Activated CD4-positive, alpha-beta T cell treated with anti-CD3 and anti-CD28 coated beads for 36 hours (primary cell): ENCODE data around the gene DGCR6L. TPM values are rescaled to one million over a fixed set of nuclear protein-coding genes. Genes with fewer than 3 reads are reported as not detected.

Source experiments
- total RNA-seq, 2 experiments: library from RNA; stranded (reverse); gene quantifications; one replicate each; pipeline ENCODE4 v1.2.3, GENCODE V29; 2021

The DGCR6L gene
- total RNA-seq, 2 experiments from 2014 or later = 22.4 to 24.8 TPM

Other genes starting within 250 kb of the DGCR6L start
- 10 to 100 TPM; 31.8 to 32.3 TPM for gene DGCR8, start 239.8 kb downstream of the DGCR6L start, total RNA-seq
- 100 to 1,000 TPM; 402 to 506 TPM for gene RANBP1, start 204.0 kb downstream of the DGCR6L start, total RNA-seq
- 10 to 100 TPM; 84.4 to 85.9 TPM for gene TRMT2A, start 202.8 kb downstream of the DGCR6L start, total RNA-seq
- 10 to 100 TPM; 47.7 to 49.8 TPM for gene ZDHHC8, start 188.3 kb downstream of the DGCR6L start, total RNA-seq
- gene CCDC188, start 169.0 kb downstream of the DGCR6L start, total RNA-seq = not detected
- gene RTN4R, start 51.7 kb downstream of the DGCR6L start, total RNA-seq = 1 to 10 TPM; 2.2 to 2.3 TPM
- 10 to 100 TPM in 1 of 2 experiments, 1 to 10 TPM in 1; 6.5 to 10.3 TPM for gene ZNF74, start 74.1 kb upstream of the DGCR6L start, total RNA-seq
- under 1 TPM; 0.39 to 0.46 TPM for gene SCARF2, start 117.8 kb upstream of the DGCR6L start, total RNA-seq
- gene KLHL22, start 175.7 kb upstream of the DGCR6L start, total RNA-seq = 10 to 100 TPM; 14.1 to 15.2 TPM
- gene MED15, start 187.6 kb upstream of the DGCR6L start, total RNA-seq = 100 to 1,000 TPM in 1 of 2 experiments, 10 to 100 TPM in 1; 84.4 to 107 TPM